GM13976 (cell line): ENCODE measurements around the gene SRSF2.

ENCODE experiments used
- DNase-seq: peaks from one replicate; pipeline ENCODE4 v3.0.0; 2012; ENCODE audit warnings: low spot score
- in situ Hi-C: fragments of 300-500 bp; cut with MboI; formaldehyde crosslinking; loops from one replicate; pipeline ENCODE4 v1.12.0; 2022; ENCODE audit warnings: low sequenced_read_pairs, mixed read lengths, inconsistent platforms; ENCODE audit not compliant: unreplicated experiment
- TF ChIP-seq, protein P1 (sequence below): IDR thresholded peaks from 2 replicates; pipeline ENCODE4 v1.5.1; 2012; ENCODE audit warnings: borderline replicate concordance, mild to moderate bottlenecking; ENCODE audit not compliant: insufficient read depth; ENCODE audit errors: extremely low read depth, missing control alignments, control extremely low read depth

The SRSF2 gene

DNA sequence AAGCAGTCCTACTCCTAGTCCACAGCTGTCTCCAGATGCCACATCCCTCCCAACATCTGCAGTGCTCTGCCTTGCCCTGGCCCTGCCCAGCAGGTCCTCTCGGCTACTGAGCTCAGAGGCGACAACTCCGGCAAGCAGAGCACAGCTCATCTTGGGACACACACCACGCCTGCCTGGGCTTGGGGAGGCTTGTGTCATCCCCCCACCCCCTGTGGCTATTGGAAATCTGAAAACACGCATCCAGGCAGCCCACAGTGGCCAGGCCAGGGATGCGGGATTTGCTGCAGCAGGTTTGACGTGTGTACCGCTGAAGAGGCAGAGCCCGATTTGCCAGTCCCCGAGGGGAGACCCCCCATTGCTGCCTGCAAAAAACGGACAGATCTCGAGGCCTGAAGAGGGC, 51.8 kb downstream of the SRSF2 start:
- TF ChIP-seq, protein P1, sequence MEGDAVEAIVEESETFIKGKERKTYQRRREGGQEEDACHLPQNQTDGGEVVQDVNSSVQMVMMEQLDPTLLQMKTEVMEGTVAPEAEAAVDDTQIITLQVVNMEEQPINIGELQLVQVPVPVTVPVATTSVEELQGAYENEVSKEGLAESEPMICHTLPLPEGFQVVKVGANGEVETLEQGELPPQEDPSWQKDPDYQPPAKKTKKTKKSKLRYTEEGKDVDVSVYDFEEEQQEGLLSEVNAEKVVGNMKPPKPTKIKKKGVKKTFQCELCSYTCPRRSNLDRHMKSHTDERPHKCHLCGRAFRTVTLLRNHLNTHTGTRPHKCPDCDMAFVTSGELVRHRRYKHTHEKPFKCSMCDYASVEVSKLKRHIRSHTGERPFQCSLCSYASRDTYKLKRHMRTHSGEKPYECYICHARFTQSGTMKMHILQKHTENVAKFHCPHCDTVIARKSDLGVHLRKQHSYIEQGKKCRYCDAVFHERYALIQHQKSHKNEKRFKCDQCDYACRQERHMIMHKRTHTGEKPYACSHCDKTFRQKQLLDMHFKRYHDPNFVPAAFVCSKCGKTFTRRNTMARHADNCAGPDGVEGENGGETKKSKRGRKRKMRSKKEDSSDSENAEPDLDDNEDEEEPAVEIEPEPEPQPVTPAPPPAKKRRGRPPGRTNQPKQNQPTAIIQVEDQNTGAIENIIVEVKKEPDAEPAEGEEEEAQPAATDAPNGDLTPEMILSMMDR: no peak
- in situ Hi-C loops: no loop called here
- DNase-seq: peak; percentile 16

DNA sequence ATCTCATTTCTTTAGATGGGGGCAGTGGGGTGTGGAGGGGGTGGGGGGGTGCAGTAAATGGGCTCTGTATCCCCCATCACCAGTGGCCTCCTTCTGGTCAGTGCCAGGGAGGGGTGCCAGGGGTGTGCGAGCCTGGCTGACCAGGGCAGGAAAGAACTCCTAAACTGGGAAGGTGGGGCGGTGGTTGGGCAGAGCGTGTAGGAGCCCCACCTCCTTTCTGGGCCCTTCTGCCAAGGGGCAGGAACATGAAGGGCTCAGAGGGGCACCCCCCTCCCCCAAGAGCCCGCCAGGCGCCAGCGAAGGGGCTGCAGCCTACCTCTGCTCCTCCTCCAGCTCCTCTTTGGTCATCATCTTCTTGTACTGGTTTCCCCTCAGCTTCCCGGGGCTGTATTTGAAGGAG, 52.4 kb downstream of the SRSF2 start:
- in situ Hi-C loops: no loop called here
- TF ChIP-seq, protein P1: no peak
- no peak for DNase-seq
